Fibroblast of lung (primary cell): ENCODE data around the gene MSLN. TPM values are rescaled to one million over a fixed set of nuclear protein-coding genes. Genes with fewer than 3 reads are reported as not detected.

ENCODE experiments used
- DNase-seq, 2 donors: peaks; one replicate each; pipeline versions ENCODE4 v3.0.0 to v3.0.0-alpha.2; 2010; ENCODE audit warnings: low read depth in 2 of 2
- H2AFZ ChIP-seq: 2 replicates; pipeline ENCODE4 v1.5.1; 2012; ENCODE audit warnings: low read length, control low read depth, inconsistent platforms
- H3K27ac ChIP-seq: 2 replicates; pipeline ENCODE4 v1.5.1; 2011; ENCODE audit warnings: low read length, control low read depth; ENCODE audit not compliant: insufficient read depth
- H3K27me3 ChIP-seq: 2 replicates; pipeline ENCODE4 v1.5.1; 2011; ENCODE audit warnings: mild to moderate bottlenecking, low read length; ENCODE audit not compliant: control insufficient read depth, insufficient read depth
- H3K36me3 ChIP-seq: 2 replicates; pipeline ENCODE4 v1.5.1; 2011; ENCODE audit warnings: low read length; ENCODE audit not compliant: control insufficient read depth, insufficient read depth
- H3K4me1 ChIP-seq: 2 replicates; pipeline ENCODE4 v1.5.1; 2011; ENCODE audit warnings: low read length; ENCODE audit not compliant: control insufficient read depth, insufficient read depth; ENCODE audit errors: extremely low read depth
- H3K4me2 ChIP-seq: 2 replicates; pipeline ENCODE4 v1.5.1; 2011; ENCODE audit warnings: low read length, control low read depth; ENCODE audit not compliant: insufficient read depth; ENCODE audit errors: extremely low read depth
- H3K4me3 ChIP-seq, 4 experiments: fragments of 200-600 bp in 1 of 4; sonication (generic) in 1 of 4; replicated peaks in 1 of 4; 2 replicates each; pipeline ENCODE4 v1.5.1; 2011 to 2016; ENCODE audit warnings: low read length in 4 of 4, low read depth in 3 of 4, mild to moderate bottlenecking in 3 of 4, control low read depth in 2 of 4, inconsistent platforms in 1 of 4, mixed read lengths in 1 of 4; ENCODE audit not compliant: insufficient read depth in 1 of 4; ENCODE audit errors: control extremely low read depth in 1 of 4
- H3K79me2 ChIP-seq: 2 replicates; pipeline ENCODE4 v1.5.1; 2012; ENCODE audit warnings: mild to moderate bottlenecking, low read length, inconsistent platforms; ENCODE audit not compliant: control insufficient read depth, insufficient read depth
- H3K9ac ChIP-seq: 2 replicates; pipeline ENCODE4 v1.5.1; 2011; ENCODE audit warnings: mild to moderate bottlenecking, low read length, control low read depth; ENCODE audit not compliant: insufficient read depth
- H3K9me3 ChIP-seq: 2 replicates; pipeline ENCODE4 v1.5.1; 2012; ENCODE audit warnings: low read depth, low read length; ENCODE audit not compliant: control insufficient read depth, insufficient read depth
- H4K20me1 ChIP-seq: 2 replicates; pipeline ENCODE4 v1.5.1; 2011; ENCODE audit warnings: low read length; ENCODE audit not compliant: control insufficient read depth, insufficient read depth; ENCODE audit errors: extremely low read depth
- CTCF ChIP-seq, 2 donors: IDR thresholded peaks in 1 of 2; conservative IDR thresholded peaks in 1 of 2; 1 replicate in 1 of 2; 2 replicates in 1 of 2; pipeline ENCODE4 v1.5.1; 2011 to 2012; ENCODE audit warnings: low read length in 2 of 2, control low read depth in 1 of 2, inconsistent platforms in 1 of 2, low read depth in 1 of 2, mild to moderate bottlenecking in 1 of 2
- EZH2 ChIP-seq: IDR thresholded peaks from 2 replicates; pipeline ENCODE4 v1.5.1; 2012; ENCODE audit warnings: low read length, control low read depth, mild to moderate bottlenecking; ENCODE audit errors: missing control alignments
- polyA plus RNA-seq, 2 donors: library from polyadenylated mRNA; depleted of rRNA in 1 of 2; stranded (reverse) in 1 of 2; unstranded in 1 of 2; fragments of >200 nt; gene quantifications; 2 replicates each; pipeline ENCODE4 v1.2.1, GENCODE V29; 2011 to 2012; ENCODE audit warnings: missing spikeins in 1 of 2
- total RNA-seq: library from RNA; depleted of rRNA; stranded (reverse); fragments of >200 nt; gene quantifications from 2 replicates; pipeline ENCODE4 v1.2.1, GENCODE V29; 2014

MSLN gene
- total and polyA plus RNA-seq, 2 donors (not counting 1 experiment from before 2014, with no cell fraction given): not detected

GRCh38 chr16:765488-765865, 4.9 kb downstream of the MSLN start:
- Histone ChIP-seq H3K9ac (no peak overlapping the region), H3K4me3 (no peak overlapping the region), H2AFZ (no peak overlapping the region), H3K4me2 (no peak overlapping the region), H3K79me2 (no peaks in the 10 kb centered on the region), H3K27me3 (no peaks in the 10 kb centered on the region), H3K4me1 (no peaks in the 10 kb centered on the region), H3K27ac (no peak overlapping the region), H4K20me1 (no peaks in the 10 kb centered on the region), H3K9me3 (no peaks in the 10 kb centered on the region), H3K36me3 (no peaks in the 10 kb centered on the region)
- TF ChIP-seq EZH2 (no peak), CTCF (conservative IDR thresholded peaks at IDR 0.05 in 1 of 2, IDR thresholded peaks at IDR 0.05 in 1 of 2; ENCODE audit: low read depth in 1 of 2, low read length in 2 of 2) (no peak)
- no peak for DNase-seq

- Histone ChIP-seq H3K9ac (no peak overlapping the region), H4K20me1 (no peaks in the 10 kb centered on the region), H3K27me3 (no peaks in the 10 kb centered on the region), H3K4me3 (no peak overlapping the region), H3K27ac (no peak overlapping the region), H3K9me3 (no peaks in the 10 kb centered on the region), H3K4me2 (no peak overlapping the region), H3K4me1 (no peaks in the 10 kb centered on the region), H2AFZ (no peak overlapping the region), H3K79me2 (no peaks in the 10 kb centered on the region), H3K36me3 (no peaks in the 10 kb centered on the region)
- DNase-seq: no peak
- TF ChIP-seq EZH2 (no peak), CTCF (conservative IDR thresholded peaks at IDR 0.05 in 1 of 2, IDR thresholded peaks at IDR 0.05 in 1 of 2; ENCODE audit: low read depth in 1 of 2, low read length in 2 of 2) (no peak)
These were observed 5.7 kb downstream of the MSLN start for GRCh38 chr16:766008-766819.

GRCh38 chr16:766820-767640, 6.5 kb downstream of the MSLN start:
- TF ChIP-seq CTCF (conservative IDR thresholded peaks at IDR 0.05 in 1 of 2, IDR thresholded peaks at IDR 0.05 in 1 of 2; ENCODE audit: low read depth in 1 of 2, low read length in 2 of 2): no peak
- TF ChIP-seq EZH2: no peak

More at GRCh38 chr16:766820-767640, 6.5 kb downstream of the MSLN start:
- Histone ChIP-seq H2AFZ (no peak overlapping the region), H3K36me3 (no peaks in the 10 kb centered on the region), H3K27ac (no peak overlapping the region), H3K79me2 (no peaks in the 10 kb centered on the region), H3K9me3 (no peaks in the 10 kb centered on the region), H3K4me2 (no peak overlapping the region), H4K20me1 (no peaks in the 10 kb centered on the region), H3K4me1 (no peaks in the 10 kb centered on the region), H3K27me3 (no peaks in the 10 kb centered on the region), H3K4me3 (no peak overlapping the region), H3K9ac (no peak overlapping the region)
- no peak for DNase-seq
